Keratinocyte (primary cell): Measurements from ENCODE around the gene CMTM8. TPM values are rescaled to one million over a fixed set of nuclear protein-coding genes. Genes with fewer than 3 reads are reported as not detected.

ENCODE experiments used
- DNase-seq: peaks from one replicate; pipeline ENCODE4 v3.0.0-alpha.2; 2011; ENCODE audit warnings: low read depth, missing footprints, low spot score
- FAIRE-seq: peaks from 2 replicates; lab custom pipeline; 2011; peaks lifted over from hg19 to GRCh38; lab: Jason Lieb, UNC
- H2AFZ ChIP-seq: 2 replicates; pipeline ENCODE4 v1.6.0; 2012; ENCODE audit warnings: low read length, control low read depth, inconsistent platforms; ENCODE audit not compliant: control insufficient read depth
- H3K27ac ChIP-seq: 2 replicates; pipeline ENCODE4 v1.5.1; 2011; ENCODE audit warnings: low read length; ENCODE audit not compliant: control insufficient read depth, insufficient read depth
- H3K27me3 ChIP-seq: 3 replicates; pipeline ENCODE4 v1.6.0; 2011; ENCODE audit warnings: low read length; ENCODE audit not compliant: control insufficient read depth, insufficient read depth; ENCODE audit errors: extremely low read depth
- H3K36me3 ChIP-seq, 2 experiments: 2 replicates in 1 of 2; 3 replicates in 1 of 2; pipeline ENCODE4 v1.5.1; 2011; ENCODE audit warnings: low read length in 2 of 2, mild to moderate bottlenecking in 1 of 2; ENCODE audit not compliant: control insufficient read depth in 2 of 2, insufficient read depth in 2 of 2; ENCODE audit errors: extremely low read depth in 1 of 2
- H3K4me1 ChIP-seq: 3 replicates; pipeline ENCODE4 v1.5.1; 2011; ENCODE audit warnings: low read length; ENCODE audit not compliant: control insufficient read depth, insufficient read depth; ENCODE audit errors: extremely low read depth
- H3K4me2 ChIP-seq: 3 replicates; pipeline ENCODE4 v1.6.0; 2011; ENCODE audit warnings: low read depth, low read length; ENCODE audit not compliant: control insufficient read depth, insufficient read depth; ENCODE audit errors: extremely low read depth
- H3K4me3 ChIP-seq, 3 experiments: fragments of 200-600 bp in 1 of 3; sonication (generic) in 1 of 3; 2 replicates in 2 of 3; 3 replicates in 1 of 3; pipeline ENCODE4 v1.5.1; 2011 to 2016; ENCODE audit warnings: low read length in 3 of 3, mild to moderate bottlenecking in 3 of 3, control low read depth in 2 of 3, inconsistent platforms in 1 of 3, low read depth in 1 of 3, mixed read lengths in 1 of 3, mixed run types in 1 of 3, moderate library complexity in 1 of 3; ENCODE audit not compliant: control insufficient read depth in 2 of 3, insufficient read depth in 2 of 3; ENCODE audit errors: extremely low read depth in 1 of 3
- H3K79me2 ChIP-seq: 2 replicates; pipeline ENCODE4 v1.6.0; 2012; ENCODE audit warnings: low read length; ENCODE audit not compliant: control insufficient read depth, insufficient read depth
- H3K9ac ChIP-seq: 3 replicates; pipeline ENCODE4 v1.6.0; 2011; ENCODE audit warnings: low read length; ENCODE audit not compliant: control insufficient read depth, insufficient read depth; ENCODE audit errors: extremely low read depth
- H3K9me1 ChIP-seq: 3 replicates; pipeline ENCODE4 v1.6.0; 2011; ENCODE audit warnings: low read length; ENCODE audit not compliant: control insufficient read depth, insufficient read depth; ENCODE audit errors: extremely low read depth
- H3K9me3 ChIP-seq: 2 replicates; pipeline ENCODE4 v1.5.1; 2012; ENCODE audit warnings: low read depth, low read length; ENCODE audit not compliant: control insufficient read depth
- H4K20me1 ChIP-seq: 3 replicates; pipeline ENCODE4 v1.6.0; 2011; ENCODE audit warnings: low read length; ENCODE audit not compliant: control insufficient read depth, insufficient read depth; ENCODE audit errors: extremely low read depth
- EZH2 ChIP-seq: IDR thresholded peaks from one replicate; pipeline ENCODE4 v1.6.1; 2012; ENCODE audit warnings: inconsistent platforms, mild to moderate bottlenecking, low read length, moderate library complexity
- dilution Hi-C: fragments of 300-500 bp; cut with MboI; formaldehyde crosslinking; loops from one replicate; pipeline ENCODE4 v1.7.0; 2020; ENCODE audit warnings: low sequenced_read_pairs; ENCODE audit not compliant: extremely low pct_ligation_motif_present
- polyA plus RNA-seq, 5 experiments: library from polyadenylated mRNA; depleted of rRNA in 3 of 5; stranded (reverse) in 3 of 5; stranded (forward) in 1 of 5; unstranded in 1 of 5; fragments of >200 nt; gene quantifications; 1 replicate in 1 of 5; 2 replicates in 3 of 5; 3 replicates in 1 of 5; pipeline versions ENCODE4 v1.2.1 to v1.2.3, GENCODE V29; 2011 to 2012; ENCODE audit warnings: missing spikeins in 2 of 5, low read depth in 1 of 5, low replicate concordance in 1 of 5
- TF ChIP-seq, protein P1 (sequence below), 3 experiments: IDR thresholded peaks in 1 of 3; conservative IDR thresholded peaks in 1 of 3; optimal IDR thresholded peaks in 1 of 3; 2 replicates in 2 of 3; 3 replicates in 1 of 3; pipeline versions ENCODE3 to v1.5.1; 2011; ENCODE audit warnings: low read length in 3 of 3, mild to moderate bottlenecking in 3 of 3, moderate library complexity in 2 of 3, control low read depth in 1 of 3, inconsistent platforms in 1 of 3; ENCODE audit not compliant: insufficient read depth in 2 of 3; ENCODE audit errors: extremely low read depth in 1 of 3

The CMTM8 gene
- polyA plus RNA-seq, 1 donor (not counting 4 experiments of a cell fraction or from before 2014, with no cell fraction given), result 1.6 TPM

GRCh38 chr3:32313169-32313568 is 74.7 kb downstream of the CMTM8 start:
- Histone ChIP-seq H3K79me2 (no peaks in the 10 kb centered on the region), H2AFZ (no peak overlapping the region), H3K9ac (no peak overlapping the region), H3K9me3 (no peaks in the 10 kb centered on the region), H4K20me1 (no peaks in the 10 kb centered on the region), H3K4me2 (peak overlapping the region; percentile 77), H3K4me1 (peaks cover 17% of the 10 kb centered on the region), H3K36me3 (no peaks in the 10 kb centered on the region), H3K27me3 (no peaks in the 10 kb centered on the region), H3K27ac (no peak overlapping the region), H3K4me3 (no peak overlapping the region), H3K9me1 (no peaks in the 10 kb centered on the region)
- DNase-seq, result no peak
- no peak for FAIRE-seq
- no peak for TF ChIP-seq EZH2
- TF ChIP-seq, protein P1, sequence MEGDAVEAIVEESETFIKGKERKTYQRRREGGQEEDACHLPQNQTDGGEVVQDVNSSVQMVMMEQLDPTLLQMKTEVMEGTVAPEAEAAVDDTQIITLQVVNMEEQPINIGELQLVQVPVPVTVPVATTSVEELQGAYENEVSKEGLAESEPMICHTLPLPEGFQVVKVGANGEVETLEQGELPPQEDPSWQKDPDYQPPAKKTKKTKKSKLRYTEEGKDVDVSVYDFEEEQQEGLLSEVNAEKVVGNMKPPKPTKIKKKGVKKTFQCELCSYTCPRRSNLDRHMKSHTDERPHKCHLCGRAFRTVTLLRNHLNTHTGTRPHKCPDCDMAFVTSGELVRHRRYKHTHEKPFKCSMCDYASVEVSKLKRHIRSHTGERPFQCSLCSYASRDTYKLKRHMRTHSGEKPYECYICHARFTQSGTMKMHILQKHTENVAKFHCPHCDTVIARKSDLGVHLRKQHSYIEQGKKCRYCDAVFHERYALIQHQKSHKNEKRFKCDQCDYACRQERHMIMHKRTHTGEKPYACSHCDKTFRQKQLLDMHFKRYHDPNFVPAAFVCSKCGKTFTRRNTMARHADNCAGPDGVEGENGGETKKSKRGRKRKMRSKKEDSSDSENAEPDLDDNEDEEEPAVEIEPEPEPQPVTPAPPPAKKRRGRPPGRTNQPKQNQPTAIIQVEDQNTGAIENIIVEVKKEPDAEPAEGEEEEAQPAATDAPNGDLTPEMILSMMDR (optimal IDR thresholded peaks at IDR 0.05 in 1 of 3, IDR thresholded peaks at IDR 0.05 in 1 of 3, conservative IDR thresholded peaks at IDR 0.05 in 1 of 3; ENCODE audit: extremely low read depth in 1 of 3, insufficient read depth in 2 of 3, low read length in 3 of 3), result no peak
- dilution Hi-C loops, result no loop called here

DNA sequence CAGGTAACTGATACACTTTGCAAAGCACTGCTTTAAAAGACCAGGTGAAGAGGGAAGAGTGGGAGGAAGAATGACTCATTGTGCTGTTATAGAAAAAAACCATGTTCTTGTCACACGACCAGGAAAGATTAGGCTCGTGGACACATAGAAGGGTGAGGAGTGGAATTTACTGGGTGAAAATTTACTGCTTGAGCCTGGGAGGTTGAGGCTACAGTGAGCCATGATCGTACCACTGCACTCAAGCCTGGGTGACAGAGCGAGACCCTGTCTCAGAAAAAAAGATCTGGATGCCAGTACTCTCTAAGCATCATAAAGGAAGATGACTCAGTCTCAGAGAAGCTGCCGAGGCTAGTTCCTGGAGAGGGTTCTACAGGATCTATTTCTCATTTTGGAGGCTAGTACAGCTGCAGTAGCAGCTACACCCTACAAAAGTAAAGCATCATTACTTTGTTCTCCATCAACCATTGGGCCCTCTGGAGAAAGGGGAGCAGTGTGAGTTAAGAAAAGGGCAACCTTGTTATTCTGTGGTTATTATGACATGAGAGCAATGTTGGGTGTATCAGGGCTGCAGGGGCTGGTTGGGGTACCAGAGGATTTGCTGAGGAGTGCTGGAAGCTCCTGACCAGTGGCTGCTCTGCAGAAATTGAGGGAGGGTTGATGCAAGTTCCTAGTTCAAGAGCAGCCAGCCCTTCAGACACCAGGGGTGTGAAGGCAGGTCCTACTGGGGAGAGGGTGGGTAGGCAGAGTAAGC is 75.4 kb downstream of the CMTM8 start:
- peak overlapping the region in 2 of 3 experiments; percentile 51 to 69 for H3K4me3 ChIP-seq
- DNase-seq (no peak), FAIRE-seq (peak; percentile 91)
- peak overlapping the region; percentile 90 for H2AFZ ChIP-seq
- H3K27ac ChIP-seq, result peak overlapping the region; percentile 51
- H3K9ac ChIP-seq, result peak overlapping the region; percentile 37
- dilution Hi-C loops, result no loop called here
- no peaks in the 10 kb centered on the region for H3K79me2 ChIP-seq
- no peaks in the 10 kb centered on the region for H3K9me1 ChIP-seq
- H3K4me2 ChIP-seq, result peak overlapping the region; percentile 77
- H3K4me1 ChIP-seq, result peaks cover 17% of the 10 kb centered on the region
- no peaks in the 10 kb centered on the region for H3K27me3 ChIP-seq
- TF ChIP-seq EZH2, result no peak
- TF ChIP-seq, protein P1 (optimal IDR thresholded peaks at IDR 0.05 in 1 of 3, IDR thresholded peaks at IDR 0.05 in 1 of 3, conservative IDR thresholded peaks at IDR 0.05 in 1 of 3; ENCODE audit: extremely low read depth in 1 of 3, insufficient read depth in 2 of 3, low read length in 3 of 3), result no peak
- no peaks in the 10 kb centered on the region for H3K9me3 ChIP-seq
- no peaks in the 10 kb centered on the region for H4K20me1 ChIP-seq
- H3K36me3 ChIP-seq, result no peaks in the 10 kb centered on the region
